GM23338 (cell line): Measurements from ENCODE around the gene GARIN1A. TPM values are rescaled to one million over a fixed set of nuclear protein-coding genes. Genes with fewer than 3 reads are reported as not detected.

ENCODE experiments used
- ATAC-seq: fragments of 200-7000 bp; cut with Tn5 transposase; 3 replicates; pipeline ENCODE4 v1.9.1; 2020
- DNase-seq: peaks from one replicate; pipeline ENCODE4 v3.0.0-alpha.2; 2015; ENCODE audit warnings: low spot score
- H2AFZ ChIP-seq: fragments of 200-600 bp; sonication (generic); 2 replicates; pipeline ENCODE4 v1.8.0; 2016; ENCODE audit warnings: antibody characterized with exemption, mild to moderate bottlenecking, moderate library complexity
- H3F3A ChIP-seq: fragments of 200-600 bp; sonication (generic); replicated peaks from 2 replicates; pipeline ENCODE4 v1.8.0; 2017; ENCODE audit warnings: antibody characterized with exemption, mixed run types, low read depth
- H3K27ac ChIP-seq: fragments of 200-600 bp; sonication (generic); 2 replicates; pipeline ENCODE4 v1.6.1; 2016; ENCODE audit warnings: low read depth
- H3K27me3 ChIP-seq: fragments of 200-600 bp; sonication (generic); 2 replicates; pipeline ENCODE4 v1.8.0; 2016; ENCODE audit warnings: mild to moderate bottlenecking, mixed run types, moderate library complexity; ENCODE audit not compliant: insufficient read depth
- H3K36me3 ChIP-seq: fragments of 200-600 bp; sonication (generic); 2 replicates; pipeline ENCODE4 v1.8.0; 2016; ENCODE audit warnings: mild to moderate bottlenecking; ENCODE audit not compliant: insufficient read depth
- H3K4me1 ChIP-seq: fragments of 200-600 bp; sonication (generic); 2 replicates; pipeline ENCODE4 v1.8.0; 2016; ENCODE audit warnings: mild to moderate bottlenecking, moderate library complexity; ENCODE audit not compliant: insufficient read depth
- H3K4me2 ChIP-seq: fragments of 200-600 bp; sonication (generic); 2 replicates; pipeline ENCODE4 v1.7.1; 2017; ENCODE audit warnings: mixed run types
- H3K4me3 ChIP-seq: fragments of 200-600 bp; sonication (generic); 2 replicates; pipeline ENCODE4 v1.6.1; 2016; ENCODE audit warnings: mixed run types
- H3K79me2 ChIP-seq: fragments of 200-600 bp; sonication (generic); replicated peaks from 2 replicates; pipeline ENCODE4 v1.8.0; 2017; ENCODE audit warnings: mild to moderate bottlenecking; ENCODE audit not compliant: insufficient read depth
- H3K9me2 ChIP-seq: fragments of 200-600 bp; sonication (generic); 2 replicates; pipeline ENCODE4 v1.8.0; 2017; ENCODE audit not compliant: insufficient read depth
- H4K20me1 ChIP-seq: fragments of 200-600 bp; sonication (generic); replicated peaks from 2 replicates; pipeline ENCODE4 v1.8.0; 2017; ENCODE audit warnings: mild to moderate bottlenecking; ENCODE audit not compliant: insufficient read depth
- H3K27ac Mint-ChIP-seq: 2 replicates; pipeline ENCODE4 v1.8.0; 2020; ENCODE audit warnings: inconsistent platforms, mild to moderate bottlenecking, moderate library complexity, mixed read lengths
- H3K27me3 Mint-ChIP-seq: 3 replicates; pipeline ENCODE4 v1.8.0; 2022; ENCODE audit warnings: low read depth, mild to moderate bottlenecking, moderate library complexity, mixed read lengths, inconsistent platforms; ENCODE audit not compliant: insufficient read depth, poor library complexity
- H3K36me3 Mint-ChIP-seq: 3 replicates; pipeline ENCODE4 v1.8.0; 2021; ENCODE audit warnings: low read depth, mild to moderate bottlenecking, inconsistent platforms, moderate library complexity, mixed read lengths
- H3K4me1 Mint-ChIP-seq: 3 replicates; pipeline ENCODE4 v1.8.0; 2020; ENCODE audit warnings: mild to moderate bottlenecking, inconsistent platforms, mixed read lengths
- H3K4me3 Mint-ChIP-seq: 3 replicates; pipeline ENCODE4 v1.8.0; 2021; ENCODE audit warnings: moderate library complexity, mild to moderate bottlenecking, inconsistent platforms, mixed read lengths
- H3K9me3 Mint-ChIP-seq: 3 replicates; pipeline ENCODE4 v1.8.0; 2020; ENCODE audit warnings: moderate library complexity, mild to moderate bottlenecking, inconsistent platforms, mixed read lengths
- CREB1 ChIP-seq: fragments of 250-450 bp; sonication (Bioruptor Pico); IDR thresholded peaks from 2 replicates; pipeline ENCODE4 v1.5.0; 2020; ENCODE audit warnings: low read depth, mild to moderate bottlenecking, moderate library complexity
- EZH2 ChIP-seq: fragments of 200-600 bp; sonication (generic); IDR thresholded peaks from one replicate; pipeline ENCODE4 v1.8.0; 2017; ENCODE audit warnings: antibody characterized with exemption, mild to moderate bottlenecking, low read depth; ENCODE audit not compliant: unreplicated experiment
- EZH2phosphoT487 ChIP-seq: fragments of 200-600 bp; sonication (generic); IDR thresholded peaks from one replicate; pipeline ENCODE4 v1.8.1; 2018; ENCODE audit warnings: antibody characterized with exemption; ENCODE audit not compliant: unreplicated experiment
- JUNB ChIP-seq: IDR thresholded peaks from one replicate; pipeline ENCODE4 v1.6.1; 2016; ENCODE audit warnings: antibody characterized with exemption; ENCODE audit not compliant: unreplicated experiment
- NANOG ChIP-seq: IDR thresholded peaks from 2 replicates; pipeline ENCODE4 v1.6.1; 2016; ENCODE audit warnings: antibody characterized with exemption, borderline replicate concordance
- POLR2AphosphoS5 ChIP-seq: IDR thresholded peaks from 2 replicates; pipeline ENCODE4 v1.6.1; 2016; ENCODE audit warnings: antibody characterized with exemption, low read depth
- STAT1 ChIP-seq: IDR thresholded peaks from one replicate; pipeline ENCODE4 v1.6.1; 2016; ENCODE audit warnings: antibody characterized with exemption; ENCODE audit not compliant: unreplicated experiment
- ZNF114 ChIP-seq: fragments of 250-450 bp; sonication (Bioruptor Pico); IDR thresholded peaks from 2 replicates; pipeline ENCODE4 v1.5.0; 2020; ENCODE audit warnings: mild to moderate bottlenecking, moderate library complexity
- ZNF331 ChIP-seq: fragments of 250-450 bp; sonication (Bioruptor Pico); IDR thresholded peaks from 2 replicates; pipeline ENCODE4 v1.5.0; 2020; ENCODE audit warnings: low read depth, mild to moderate bottlenecking, moderate library complexity
- polyA plus RNA-seq: library from polyadenylated mRNA; unstranded; fragments of >200 nt; fragmentation: Nextera tagmentation; extraction: Ambion mirVana; gene quantifications from 2 replicates; pipeline ENCODE4 v1.2.1, GENCODE V29; 2016
- total RNA-seq: library from RNA; depleted of rRNA; stranded (reverse); fragments of >200 nt; shearing (Covaris generic); gene quantifications from 2 replicates; pipeline ENCODE4 v1.2.3, GENCODE V29; 2014
- TF ChIP-seq, protein P1 (sequence below): IDR thresholded peaks from 2 replicates; pipeline ENCODE4 v1.6.1; 2016; ENCODE audit warnings: antibody characterized with exemption
- TF ChIP-seq, protein P2 (sequence below): fragments of 250-450 bp; sonication (Bioruptor Pico); IDR thresholded peaks from 2 replicates; pipeline ENCODE4 v1.5.0; 2020; ENCODE audit warnings: mild to moderate bottlenecking, moderate library complexity
- TF ChIP-seq, protein P3 (sequence below), 2 experiments: fragments of 200-600 bp in 1 of 2; sonication (generic) in 1 of 2; conservative IDR thresholded peaks; 2 replicates each; pipeline versions ENCODE4 v1.5.1 to v1.6.1; 2016 to 2017; ENCODE audit warnings: antibody characterized with exemption in 2 of 2, low read depth in 2 of 2, mild to moderate bottlenecking in 2 of 2, moderate library complexity in 1 of 2
- TF ChIP-seq, protein P4 (sequence below): IDR thresholded peaks from one replicate; pipeline ENCODE4 v1.6.1; 2018; ENCODE audit warnings: antibody characterized with exemption; ENCODE audit not compliant: unreplicated experiment

Gene GARIN1A
- total and polyA plus RNA-seq, 2 experiments from 2014 or later = 0.10 TPM; not detected in 1

DNA sequence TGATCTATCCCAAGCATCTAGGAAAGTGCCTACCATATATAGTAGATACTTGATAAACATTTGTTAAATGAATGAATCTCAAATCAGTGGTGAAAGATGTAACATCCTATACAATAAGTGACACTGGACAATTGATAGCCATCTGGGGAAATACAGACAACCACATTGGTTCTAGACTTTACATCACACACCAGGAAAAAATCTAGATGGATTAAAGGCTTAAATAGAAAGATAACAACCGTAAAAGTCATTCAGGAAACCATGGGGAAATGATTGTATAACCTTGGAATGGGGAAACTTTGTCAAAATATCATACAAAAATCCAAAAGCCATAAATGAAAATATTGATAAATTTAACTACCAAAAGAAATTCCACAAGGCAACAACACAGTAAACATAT is 7.0 kb upstream of the GARIN1A start:
- H3K4me2 ChIP-seq = no peak overlapping the region
- peaks cover 34% of the 10 kb centered on the region for H3K9me3 Mint-ChIP-seq

More for the DNA sequence above, 7.0 kb upstream of the GARIN1A start:
- H3K27ac Mint-ChIP-seq = no peak overlapping the region
- Histone ChIP-seq H3K36me3 (no peaks in the 10 kb centered on the region), H3F3A (no peaks in the 10 kb centered on the region), H3K9me2 (no peaks in the 10 kb centered on the region), H4K20me1 (no peaks in the 10 kb centered on the region), H3K4me3 (no peak overlapping the region), H3K4me1 (no peaks in the 10 kb centered on the region), H3K79me2 (no peaks in the 10 kb centered on the region), H3K27me3 (no peaks in the 10 kb centered on the region), H3K27ac (no peak overlapping the region), H2AFZ (no peak overlapping the region)
- peaks cover 25% of the 10 kb centered on the region for H3K36me3 Mint-ChIP-seq
- ATAC-seq (no peak), DNase-seq (no peak)
- TF ChIP-seq, protein P1, sequence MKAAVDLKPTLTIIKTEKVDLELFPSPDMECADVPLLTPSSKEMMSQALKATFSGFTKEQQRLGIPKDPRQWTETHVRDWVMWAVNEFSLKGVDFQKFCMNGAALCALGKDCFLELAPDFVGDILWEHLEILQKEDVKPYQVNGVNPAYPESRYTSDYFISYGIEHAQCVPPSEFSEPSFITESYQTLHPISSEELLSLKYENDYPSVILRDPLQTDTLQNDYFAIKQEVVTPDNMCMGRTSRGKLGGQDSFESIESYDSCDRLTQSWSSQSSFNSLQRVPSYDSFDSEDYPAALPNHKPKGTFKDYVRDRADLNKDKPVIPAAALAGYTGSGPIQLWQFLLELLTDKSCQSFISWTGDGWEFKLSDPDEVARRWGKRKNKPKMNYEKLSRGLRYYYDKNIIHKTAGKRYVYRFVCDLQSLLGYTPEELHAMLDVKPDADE = no peak
- TF ChIP-seq EZH2 = no peak
- TF ChIP-seq CREB1 = no peak
- TF ChIP-seq, protein P2, sequence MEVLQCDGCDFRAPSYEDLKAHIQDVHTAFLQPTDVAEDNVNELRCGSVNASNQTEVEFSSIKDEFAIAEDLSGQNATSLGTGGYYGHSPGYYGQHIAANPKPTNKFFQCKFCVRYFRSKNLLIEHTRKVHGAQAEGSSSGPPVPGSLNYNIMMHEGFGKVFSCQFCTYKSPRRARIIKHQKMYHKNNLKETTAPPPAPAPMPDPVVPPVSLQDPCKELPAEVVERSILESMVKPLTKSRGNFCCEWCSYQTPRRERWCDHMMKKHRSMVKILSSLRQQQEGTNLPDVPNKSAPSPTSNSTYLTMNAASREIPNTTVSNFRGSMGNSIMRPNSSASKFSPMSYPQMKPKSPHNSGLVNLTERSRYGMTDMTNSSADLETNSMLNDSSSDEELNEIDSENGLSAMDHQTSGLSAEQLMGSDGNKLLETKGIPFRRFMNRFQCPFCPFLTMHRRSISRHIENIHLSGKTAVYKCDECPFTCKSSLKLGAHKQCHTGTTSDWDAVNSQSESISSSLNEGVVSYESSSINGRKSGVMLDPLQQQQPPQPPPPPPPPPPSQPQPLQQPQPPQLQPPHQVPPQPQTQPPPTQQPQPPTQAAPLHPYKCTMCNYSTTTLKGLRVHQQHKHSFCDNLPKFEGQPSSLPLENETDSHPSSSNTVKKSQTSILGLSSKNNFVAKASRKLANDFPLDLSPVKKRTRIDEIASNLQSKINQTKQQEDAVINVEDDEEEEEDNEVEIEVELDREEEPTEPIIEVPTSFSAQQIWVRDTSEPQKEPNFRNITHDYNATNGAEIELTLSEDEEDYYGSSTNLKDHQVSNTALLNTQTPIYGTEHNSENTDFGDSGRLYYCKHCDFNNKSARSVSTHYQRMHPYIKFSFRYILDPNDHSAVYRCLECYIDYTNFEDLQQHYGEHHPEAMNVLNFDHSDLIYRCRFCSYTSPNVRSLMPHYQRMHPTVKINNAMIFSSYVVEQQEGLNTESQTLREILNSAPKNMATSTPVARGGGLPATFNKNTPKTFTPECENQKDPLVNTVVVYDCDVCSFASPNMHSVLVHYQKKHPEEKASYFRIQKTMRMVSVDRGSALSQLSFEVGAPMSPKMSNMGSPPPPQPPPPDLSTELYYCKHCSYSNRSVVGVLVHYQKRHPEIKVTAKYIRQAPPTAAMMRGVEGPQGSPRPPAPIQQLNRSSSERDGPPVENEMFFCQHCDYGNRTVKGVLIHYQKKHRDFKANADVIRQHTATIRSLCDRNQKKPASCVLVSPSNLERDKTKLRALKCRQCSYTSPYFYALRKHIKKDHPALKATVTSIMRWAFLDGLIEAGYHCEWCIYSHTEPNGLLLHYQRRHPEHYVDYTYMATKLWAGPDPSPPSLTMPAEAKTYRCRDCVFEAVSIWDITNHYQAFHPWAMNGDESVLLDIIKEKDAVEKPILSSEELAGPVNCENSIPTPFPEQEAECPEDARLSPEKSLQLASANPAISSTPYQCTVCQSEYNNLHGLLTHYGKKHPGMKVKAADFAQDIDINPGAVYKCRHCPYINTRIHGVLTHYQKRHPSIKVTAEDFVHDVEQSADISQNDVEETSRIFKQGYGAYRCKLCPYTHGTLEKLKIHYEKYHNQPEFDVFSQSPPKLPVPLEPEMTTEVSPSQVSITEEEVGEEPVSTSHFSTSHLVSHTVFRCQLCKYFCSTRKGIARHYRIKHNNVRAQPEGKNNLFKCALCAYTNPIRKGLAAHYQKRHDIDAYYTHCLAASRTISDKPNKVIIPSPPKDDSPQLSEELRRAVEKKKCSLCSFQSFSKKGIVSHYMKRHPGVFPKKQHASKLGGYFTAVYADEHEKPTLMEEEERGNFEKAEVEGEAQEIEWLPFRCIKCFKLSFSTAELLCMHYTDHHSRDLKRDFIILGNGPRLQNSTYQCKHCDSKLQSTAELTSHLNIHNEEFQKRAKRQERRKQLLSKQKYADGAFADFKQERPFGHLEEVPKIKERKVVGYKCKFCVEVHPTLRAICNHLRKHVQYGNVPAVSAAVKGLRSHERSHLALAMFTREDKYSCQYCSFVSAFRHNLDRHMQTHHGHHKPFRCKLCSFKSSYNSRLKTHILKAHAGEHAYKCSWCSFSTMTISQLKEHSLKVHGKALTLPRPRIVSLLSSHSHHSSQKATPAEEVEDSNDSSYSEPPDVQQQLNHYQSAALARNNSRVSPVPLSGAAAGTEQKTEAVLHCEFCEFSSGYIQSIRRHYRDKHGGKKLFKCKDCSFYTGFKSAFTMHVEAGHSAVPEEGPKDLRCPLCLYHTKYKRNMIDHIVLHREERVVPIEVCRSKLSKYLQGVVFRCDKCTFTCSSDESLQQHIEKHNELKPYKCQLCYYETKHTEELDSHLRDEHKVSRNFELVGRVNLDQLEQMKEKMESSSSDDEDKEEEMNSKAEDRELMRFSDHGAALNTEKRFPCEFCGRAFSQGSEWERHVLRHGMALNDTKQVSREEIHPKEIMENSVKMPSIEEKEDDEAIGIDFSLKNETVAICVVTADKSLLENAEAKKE (CRISPR knock-in tag) = no peak
- no peak for TF ChIP-seq ZNF331
- no peak for TF ChIP-seq POLR2AphosphoS5
- no peak for TF ChIP-seq ZNF114 (CRISPR knock-in tag)
- TF ChIP-seq EZH2phosphoT487 = no peak
- TF ChIP-seq NANOG = no peak
- TF ChIP-seq JUNB = no peak
- TF ChIP-seq, protein P3, sequence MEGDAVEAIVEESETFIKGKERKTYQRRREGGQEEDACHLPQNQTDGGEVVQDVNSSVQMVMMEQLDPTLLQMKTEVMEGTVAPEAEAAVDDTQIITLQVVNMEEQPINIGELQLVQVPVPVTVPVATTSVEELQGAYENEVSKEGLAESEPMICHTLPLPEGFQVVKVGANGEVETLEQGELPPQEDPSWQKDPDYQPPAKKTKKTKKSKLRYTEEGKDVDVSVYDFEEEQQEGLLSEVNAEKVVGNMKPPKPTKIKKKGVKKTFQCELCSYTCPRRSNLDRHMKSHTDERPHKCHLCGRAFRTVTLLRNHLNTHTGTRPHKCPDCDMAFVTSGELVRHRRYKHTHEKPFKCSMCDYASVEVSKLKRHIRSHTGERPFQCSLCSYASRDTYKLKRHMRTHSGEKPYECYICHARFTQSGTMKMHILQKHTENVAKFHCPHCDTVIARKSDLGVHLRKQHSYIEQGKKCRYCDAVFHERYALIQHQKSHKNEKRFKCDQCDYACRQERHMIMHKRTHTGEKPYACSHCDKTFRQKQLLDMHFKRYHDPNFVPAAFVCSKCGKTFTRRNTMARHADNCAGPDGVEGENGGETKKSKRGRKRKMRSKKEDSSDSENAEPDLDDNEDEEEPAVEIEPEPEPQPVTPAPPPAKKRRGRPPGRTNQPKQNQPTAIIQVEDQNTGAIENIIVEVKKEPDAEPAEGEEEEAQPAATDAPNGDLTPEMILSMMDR (conservative IDR thresholded peaks at IDR 0.05; ENCODE audit: low read depth in 2 of 2) = no peak
- TF ChIP-seq STAT1 = no peak
- TF ChIP-seq, protein P4, sequence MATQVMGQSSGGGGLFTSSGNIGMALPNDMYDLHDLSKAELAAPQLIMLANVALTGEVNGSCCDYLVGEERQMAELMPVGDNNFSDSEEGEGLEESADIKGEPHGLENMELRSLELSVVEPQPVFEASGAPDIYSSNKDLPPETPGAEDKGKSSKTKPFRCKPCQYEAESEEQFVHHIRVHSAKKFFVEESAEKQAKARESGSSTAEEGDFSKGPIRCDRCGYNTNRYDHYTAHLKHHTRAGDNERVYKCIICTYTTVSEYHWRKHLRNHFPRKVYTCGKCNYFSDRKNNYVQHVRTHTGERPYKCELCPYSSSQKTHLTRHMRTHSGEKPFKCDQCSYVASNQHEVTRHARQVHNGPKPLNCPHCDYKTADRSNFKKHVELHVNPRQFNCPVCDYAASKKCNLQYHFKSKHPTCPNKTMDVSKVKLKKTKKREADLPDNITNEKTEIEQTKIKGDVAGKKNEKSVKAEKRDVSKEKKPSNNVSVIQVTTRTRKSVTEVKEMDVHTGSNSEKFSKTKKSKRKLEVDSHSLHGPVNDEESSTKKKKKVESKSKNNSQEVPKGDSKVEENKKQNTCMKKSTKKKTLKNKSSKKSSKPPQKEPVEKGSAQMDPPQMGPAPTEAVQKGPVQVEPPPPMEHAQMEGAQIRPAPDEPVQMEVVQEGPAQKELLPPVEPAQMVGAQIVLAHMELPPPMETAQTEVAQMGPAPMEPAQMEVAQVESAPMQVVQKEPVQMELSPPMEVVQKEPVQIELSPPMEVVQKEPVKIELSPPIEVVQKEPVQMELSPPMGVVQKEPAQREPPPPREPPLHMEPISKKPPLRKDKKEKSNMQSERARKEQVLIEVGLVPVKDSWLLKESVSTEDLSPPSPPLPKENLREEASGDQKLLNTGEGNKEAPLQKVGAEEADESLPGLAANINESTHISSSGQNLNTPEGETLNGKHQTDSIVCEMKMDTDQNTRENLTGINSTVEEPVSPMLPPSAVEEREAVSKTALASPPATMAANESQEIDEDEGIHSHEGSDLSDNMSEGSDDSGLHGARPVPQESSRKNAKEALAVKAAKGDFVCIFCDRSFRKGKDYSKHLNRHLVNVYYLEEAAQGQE = no peak
- no peak overlapping the region for H3K4me3 Mint-ChIP-seq
- no peaks in the 10 kb centered on the region for H3K4me1 Mint-ChIP-seq
- peaks cover 11% of the 10 kb centered on the region for H3K27me3 Mint-ChIP-seq
